ENCODE measurements around the gene ARHGAP26. TPM values are rescaled to one million over a fixed set of nuclear protein-coding genes. Genes with fewer than 3 reads are reported as not detected.
"Not testable (repeated sequence)": the region's sequence is repeated elsewhere in the genome, so short reads cannot be mapped to it uniquely, and the experiment has no call there.

ARHGAP26 gene
- polyA plus RNA-seq, 3 donors, result 9.5 to 14.5 (median 14.4) TPM

DNA sequence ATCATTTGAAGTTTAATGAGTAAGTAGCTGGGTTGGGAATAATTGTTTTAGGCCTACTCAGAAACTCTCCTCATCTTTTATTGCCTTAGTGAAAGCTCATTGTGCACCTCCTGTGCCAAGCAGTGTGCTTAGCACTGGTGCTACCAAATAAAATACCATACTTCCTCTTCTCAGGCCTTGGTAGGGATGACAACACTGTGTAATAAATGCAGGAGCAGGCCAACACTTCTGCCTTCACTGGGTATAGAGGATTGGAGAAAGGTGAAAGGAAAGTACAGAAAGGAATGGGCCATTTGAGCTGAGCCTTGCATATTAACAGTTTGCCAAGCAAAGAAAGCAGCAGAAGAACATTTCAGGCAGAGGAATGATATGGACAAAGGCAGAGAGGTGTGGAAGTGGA lies 347.6 kb downstream of the ARHGAP26 start:
- DNase-seq, result no peak

DNA sequence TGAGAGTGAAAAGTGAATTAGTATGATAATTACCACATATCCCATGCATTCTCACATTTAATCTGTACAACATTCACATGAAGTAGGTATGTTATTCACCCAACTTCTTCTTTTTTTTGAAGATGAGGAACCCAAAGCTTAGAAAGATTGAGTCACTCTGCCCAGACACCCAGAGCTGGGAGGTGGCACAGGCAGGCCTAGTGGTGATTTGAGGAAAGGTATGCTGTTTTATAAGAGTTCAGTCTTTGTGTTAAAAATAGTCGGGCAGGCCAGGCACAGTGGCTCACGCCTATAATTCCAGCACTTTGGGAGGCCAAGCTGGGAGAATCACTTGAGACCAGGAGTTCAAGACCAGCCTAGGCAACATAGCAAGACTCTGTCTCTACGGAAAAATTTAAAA lies 348.0 kb downstream of the ARHGAP26 start:
- DNase-seq, result no peak

DNA sequence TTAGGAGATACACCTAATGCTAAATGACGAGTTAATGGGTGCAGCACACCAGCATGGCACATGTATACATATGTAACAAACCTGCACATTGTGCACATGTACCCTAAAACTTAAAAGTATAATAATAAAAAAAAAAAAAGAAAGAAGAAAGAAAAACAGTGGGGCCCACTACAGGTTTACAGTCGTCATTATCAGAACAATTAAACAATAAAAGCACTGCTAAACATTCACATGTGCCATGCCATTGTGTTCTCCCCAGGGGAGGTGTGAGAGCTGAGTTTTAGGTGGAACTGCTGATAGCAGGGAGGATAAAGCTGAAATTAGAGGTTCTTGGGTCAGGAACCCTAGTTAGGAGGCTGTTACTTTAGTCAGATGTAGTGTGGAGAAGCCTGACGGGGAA lies 348.6 kb downstream of the ARHGAP26 start:
- DNase-seq, result not testable (repeated sequence)

DNA sequence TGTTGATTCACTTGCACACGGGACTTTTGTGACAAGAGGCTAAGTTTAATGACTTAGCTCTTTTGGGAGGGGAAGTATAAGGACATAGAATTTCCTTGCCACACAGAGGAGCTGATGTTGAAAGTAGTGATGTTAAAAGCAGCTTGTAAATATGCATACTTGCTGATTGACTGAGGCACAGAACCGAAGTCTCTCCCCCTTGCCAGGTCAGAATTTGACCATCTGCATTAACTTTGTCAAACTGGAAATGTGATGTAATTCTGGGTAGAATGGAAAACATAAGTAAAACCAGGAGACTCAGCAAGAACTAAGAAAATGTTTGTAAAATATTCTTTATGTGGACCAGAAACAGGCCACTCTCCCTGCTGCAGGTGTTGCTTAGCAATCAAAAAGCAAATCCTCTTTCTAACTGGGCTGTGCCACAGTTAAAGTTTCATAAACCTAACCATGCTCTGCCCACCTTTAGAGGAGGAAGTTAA lies 349.2 kb downstream of the ARHGAP26 start:
- no peak for DNase-seq

DNA sequence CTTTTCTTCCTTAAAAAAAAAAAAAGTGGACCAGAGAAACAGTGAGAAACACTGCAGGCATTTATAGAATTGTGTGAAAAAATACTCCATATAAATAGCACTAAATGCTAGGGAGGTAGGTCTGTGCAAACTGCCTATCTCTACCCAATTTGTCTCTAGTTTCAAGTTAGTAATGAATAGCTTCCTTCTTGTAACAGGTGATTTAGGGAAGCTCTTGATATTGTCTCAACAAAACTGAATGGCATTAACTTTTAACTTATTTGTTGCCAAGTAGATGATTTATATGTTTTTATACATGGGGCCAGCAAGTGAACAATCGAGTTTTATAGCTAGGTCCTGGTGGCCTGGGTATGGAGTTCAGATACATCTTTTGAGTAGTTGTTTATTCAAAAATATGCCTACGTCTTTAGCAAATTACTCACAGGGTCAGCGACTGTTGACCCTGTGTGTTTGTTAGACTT lies 349.7 kb downstream of the ARHGAP26 start:
- DNase-seq, result no peak

DNA sequence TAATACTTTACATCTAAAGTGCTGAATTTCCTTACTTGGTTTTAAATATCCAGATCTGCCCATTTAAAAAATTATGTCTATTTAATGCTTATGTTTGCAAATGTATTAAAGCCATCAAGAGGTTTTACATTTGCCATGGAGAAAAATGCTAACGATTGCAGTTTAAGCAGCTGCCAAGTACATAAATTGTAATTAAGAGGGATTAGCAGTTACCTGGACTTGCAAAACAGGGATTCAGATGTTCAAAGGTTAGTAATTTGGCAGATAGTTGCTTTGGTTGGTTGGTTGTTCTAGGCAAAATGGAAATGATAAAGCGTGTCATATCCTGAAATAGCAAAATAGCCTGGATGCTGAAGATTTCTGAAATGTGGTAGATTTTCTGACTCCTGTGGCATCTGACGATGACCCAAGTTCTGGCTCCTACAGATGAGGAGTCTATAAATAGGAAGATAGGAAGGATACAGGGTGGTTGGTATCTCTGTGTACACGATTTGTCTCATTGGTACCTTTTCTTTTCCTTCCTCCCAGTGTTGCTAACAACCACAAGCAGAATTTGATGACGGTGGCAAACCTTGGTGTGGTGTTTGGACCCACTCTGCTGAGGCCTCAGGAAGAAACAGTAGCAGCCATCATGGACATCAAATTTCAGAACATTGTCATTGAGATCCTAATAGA lies 350.4 kb downstream of the ARHGAP26 start:
- no peak for DNase-seq

DNA sequence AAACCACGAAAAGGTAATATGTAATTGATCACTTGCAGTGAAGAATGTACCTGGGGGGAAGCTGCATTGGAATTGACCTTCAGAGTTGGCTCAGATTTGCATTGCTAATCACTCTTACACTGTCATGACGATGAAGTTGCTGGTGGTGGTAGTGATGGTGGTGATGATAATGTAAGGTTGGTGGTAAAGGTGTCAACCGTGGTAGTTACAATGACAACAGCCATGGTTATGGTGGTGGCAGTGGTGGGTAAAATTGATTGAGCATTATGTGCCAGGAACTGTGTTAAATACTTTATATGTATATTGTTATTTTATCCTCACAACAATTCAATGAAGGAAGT lies 350.9 kb downstream of the ARHGAP26 start:
- DNase-seq, result no peak

DNA sequence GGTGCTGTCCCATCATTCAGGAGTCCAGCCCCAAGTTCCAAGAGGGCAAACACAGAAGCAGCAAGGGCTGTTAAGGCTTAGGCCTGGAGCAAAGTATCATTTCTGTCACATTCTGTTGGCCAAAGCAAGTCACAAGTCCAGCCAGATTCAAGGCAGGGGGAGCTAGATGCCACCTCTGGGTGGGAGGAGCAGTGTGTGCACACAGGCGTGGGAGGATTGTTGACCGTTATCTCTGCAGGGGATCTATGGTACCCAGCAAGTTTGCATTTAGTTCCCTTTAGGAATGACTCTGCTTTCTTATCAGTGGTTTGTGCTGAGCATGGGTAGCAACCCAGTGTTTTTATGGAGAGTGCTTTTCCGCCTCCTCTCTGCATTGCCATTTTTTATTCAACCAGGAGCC lies 354.4 kb downstream of the ARHGAP26 start:
- DNase-seq, result no peak

DNA sequence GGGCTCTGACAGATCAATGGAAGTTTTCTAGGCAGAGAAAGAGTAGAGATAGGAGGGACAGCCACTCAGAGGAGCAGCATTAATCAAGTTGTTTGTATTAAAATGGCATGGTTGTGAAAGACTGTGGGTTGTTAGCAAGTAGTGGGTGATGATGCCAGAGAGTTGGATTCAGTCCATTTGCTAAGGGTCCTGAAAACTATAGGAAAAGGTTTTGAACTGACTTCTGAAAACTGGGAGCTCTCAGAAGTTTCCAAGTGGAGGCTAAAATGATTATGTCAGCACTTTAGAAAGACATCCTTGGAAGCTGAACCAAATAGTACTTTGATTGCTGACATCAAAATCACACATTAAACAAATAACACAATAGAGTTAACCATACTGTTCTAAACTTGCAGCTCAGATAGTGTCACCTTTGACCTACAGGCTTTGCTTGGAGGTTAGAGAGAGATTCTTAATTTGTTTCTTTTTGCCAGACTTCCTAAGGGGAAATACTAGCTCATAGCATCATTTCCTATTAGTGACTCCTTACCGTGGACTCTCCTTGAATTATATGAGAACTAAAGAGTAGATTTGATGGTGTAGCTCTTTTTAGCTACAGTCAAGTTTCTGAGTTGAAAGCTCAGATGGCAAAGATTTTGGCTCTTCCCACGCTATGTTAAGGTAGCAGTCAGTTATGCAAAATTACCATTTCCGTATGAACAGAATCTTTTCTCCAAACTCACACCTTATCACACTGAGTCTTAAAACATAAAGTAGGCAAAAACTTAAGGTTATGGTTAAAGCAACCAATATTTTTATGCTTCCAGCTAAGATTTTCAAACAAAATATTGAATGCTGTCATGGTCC lies 356.2 kb downstream of the ARHGAP26 start:
- no peak for DNase-seq

DNA sequence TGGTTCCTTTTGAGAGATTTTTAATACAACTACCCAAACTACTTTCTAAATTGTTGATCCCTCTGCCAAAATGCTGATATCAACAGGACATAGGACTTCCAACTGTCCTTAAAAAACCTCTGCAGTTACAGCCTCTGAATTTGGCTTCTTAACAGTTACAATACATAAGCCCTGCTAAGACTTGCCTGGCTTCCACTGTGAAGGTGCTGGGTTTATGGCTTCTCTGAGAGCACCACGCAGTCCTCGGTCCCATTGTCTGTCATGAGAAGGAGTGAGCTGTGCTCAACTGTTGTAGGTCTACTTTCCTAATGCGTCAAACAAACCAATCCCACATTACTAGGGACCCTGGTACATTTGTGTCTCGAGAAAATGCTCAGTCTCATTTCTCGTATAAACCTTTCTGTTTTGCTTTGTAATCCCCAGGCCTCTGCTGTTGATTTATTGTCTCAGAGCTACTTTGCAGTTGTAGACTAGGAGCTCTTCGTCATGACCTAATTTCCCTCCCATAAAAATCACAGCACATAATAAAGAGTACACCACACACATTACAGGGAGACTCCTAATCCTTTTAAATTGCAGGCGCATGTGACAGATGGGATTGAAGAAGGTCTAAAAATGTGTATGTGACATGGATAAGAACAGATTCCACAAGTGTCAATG lies 358.4 kb downstream of the ARHGAP26 start:
- no peak for DNase-seq

DNA sequence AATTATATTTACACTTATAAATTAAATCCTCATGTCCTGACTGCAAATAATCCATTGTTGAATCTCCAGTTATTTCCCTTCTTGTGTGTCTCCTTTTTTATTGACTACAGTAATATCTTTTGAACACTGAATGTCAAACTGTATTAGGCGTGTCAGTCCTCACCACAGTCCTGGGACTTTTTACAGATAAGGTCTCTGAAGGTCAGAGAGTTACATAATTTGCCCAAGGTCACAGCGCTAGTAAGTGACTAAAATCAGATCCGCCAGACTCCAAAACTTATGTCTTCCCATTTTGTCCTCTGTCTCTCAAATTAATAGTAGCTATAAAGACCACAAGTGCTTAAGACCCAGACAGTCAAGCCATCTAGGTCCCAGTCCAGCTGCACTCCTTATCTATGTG lies 359.0 kb downstream of the ARHGAP26 start:
- DNase-seq, result no peak

DNA sequence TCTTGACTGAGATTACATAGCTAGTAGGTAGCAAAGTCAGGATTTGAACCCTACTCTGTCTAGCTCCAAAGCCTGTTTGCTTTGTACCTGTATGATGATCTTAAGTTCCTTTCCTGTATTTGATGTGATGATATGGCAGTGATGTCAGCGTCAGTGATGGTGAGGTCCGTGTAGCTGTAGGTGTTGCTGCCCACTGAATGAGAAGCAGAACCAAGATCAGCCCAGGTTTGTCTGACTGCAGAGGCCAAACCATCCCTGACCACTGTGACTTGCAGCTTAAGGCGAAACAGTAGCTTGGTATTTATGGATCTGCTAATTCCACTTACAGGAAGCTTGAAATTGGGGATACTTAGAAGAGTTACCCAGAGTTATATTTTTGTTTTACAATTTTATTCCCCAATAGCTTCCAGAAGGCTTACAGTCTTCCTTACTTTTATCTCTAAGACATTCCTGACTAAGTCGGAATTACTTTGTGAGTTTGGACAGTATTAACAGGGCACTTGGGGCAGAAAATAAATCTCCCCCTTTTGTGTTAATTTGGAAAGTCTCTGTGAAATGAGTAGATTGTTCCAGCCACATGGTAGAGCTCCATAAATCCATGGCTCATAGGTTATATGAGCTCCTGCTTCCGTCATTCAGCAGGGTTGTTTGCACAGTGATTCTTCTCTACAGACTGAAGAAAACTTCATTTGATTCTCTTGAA lies 359.9 kb downstream of the ARHGAP26 start:
- no peak for DNase-seq

DNA sequence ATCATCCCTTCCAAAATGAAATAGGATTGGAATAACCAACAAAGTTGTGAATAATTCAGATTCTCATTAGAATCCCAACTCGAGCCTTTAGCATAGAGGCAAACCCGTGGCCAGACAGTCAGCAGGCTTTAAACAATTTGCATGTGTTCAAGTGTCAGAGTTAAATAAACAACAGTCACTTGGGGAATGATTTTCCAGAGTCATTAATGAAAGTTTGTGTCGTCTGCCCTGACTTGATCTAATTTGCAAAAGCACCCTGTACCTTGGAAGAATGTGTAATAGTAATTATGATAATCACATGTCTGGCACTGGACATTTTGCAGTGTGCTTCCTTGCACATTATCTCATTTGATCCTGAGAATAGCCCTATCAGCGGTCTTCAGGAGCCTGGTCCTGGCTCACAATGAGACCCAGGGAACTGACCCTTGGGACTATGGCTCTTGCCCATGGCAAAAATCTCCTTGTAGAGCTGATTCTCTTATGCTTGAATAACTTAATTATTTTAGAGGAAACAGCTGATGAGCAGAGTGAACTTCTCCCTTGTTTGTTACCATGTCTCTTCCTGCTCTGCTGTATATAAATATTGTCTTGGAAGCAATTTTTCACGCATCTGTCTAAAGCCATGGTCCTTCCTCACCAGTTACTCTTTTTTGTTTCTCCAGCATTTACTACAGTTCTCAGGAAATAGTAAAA lies 360.6 kb downstream of the ARHGAP26 start:
- no peak for DNase-seq

DNA sequence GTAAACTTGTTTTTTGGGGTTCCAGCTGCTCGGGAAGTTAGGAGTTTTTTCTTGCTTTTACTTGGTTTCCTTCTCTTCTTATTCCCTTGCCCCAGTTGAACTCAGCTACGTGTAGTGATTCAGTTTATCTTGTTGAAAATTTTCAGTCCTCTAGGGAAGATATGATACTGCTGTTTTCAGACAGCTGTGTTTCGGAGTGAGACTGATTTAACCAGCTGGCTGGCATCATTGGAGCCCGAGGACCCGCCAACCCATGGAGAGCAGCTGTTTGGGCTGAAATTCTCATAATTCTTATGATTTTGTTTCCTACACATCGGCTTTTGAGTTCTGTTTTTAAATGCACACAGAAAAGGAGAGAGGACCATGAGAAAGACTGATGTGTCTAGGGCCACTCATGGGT lies 361.8 kb downstream of the ARHGAP26 start:
- no peak for DNase-seq

DNA sequence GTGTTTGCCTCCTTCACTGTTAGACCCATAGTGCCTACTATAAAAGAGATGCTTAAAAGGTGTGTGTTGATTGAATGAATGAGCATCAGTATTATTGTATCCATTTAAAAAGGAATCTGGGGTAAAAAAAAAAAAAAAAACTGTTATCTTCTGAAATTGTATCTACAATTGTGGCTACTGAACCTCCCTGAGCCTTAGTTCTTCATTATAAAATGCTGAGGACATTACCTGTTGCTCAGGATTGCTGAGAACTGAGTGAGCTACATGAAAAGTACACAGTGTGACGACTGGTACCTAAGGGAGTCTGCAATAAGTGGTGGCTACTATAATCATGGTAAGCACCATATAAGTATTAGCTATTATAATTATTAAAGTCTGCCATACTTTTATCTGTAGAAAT lies 362.6 kb downstream of the ARHGAP26 start:
- no peak for DNase-seq

DNA sequence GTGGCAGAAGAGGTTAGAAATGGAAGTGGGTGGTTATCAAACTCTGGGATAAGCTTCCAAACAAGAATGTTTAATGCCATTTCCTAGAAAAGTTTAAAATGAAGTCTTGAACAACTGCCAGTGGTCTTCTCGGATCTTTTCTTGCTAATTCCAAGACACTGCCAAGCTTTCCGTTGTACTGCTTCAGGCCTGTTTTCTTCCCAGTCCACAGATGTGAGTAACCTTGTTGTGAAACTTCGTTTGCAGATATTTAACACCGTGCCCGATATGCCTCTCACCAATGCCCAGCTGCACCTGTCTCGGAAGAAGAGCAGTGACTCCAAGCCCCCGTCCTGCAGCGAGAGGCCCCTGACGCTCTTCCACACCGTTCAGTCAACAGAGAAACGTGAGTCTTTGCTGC lies 363.5 kb downstream of the ARHGAP26 start:
- DNase-seq, result no peak

DNA sequence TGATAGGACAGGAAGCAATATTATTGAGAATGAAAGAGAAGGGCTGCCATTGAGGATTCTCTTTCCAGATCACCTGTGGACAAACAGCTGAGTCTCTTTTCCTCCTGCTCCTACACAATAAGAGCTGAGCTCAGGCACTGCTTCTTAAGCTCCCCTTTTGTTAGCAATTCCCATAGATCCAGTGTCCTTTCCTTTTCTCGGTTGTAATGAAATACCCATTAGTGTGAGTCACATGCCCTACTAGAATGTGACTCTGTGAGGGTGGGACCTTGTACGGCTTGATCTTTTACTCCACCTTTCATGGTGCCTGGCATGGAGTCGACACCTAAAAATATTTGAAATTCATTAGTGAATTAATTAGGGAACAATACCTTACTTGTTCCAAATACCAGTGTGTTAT lies 364.1 kb downstream of the ARHGAP26 start:
- no peak for DNase-seq

DNA sequence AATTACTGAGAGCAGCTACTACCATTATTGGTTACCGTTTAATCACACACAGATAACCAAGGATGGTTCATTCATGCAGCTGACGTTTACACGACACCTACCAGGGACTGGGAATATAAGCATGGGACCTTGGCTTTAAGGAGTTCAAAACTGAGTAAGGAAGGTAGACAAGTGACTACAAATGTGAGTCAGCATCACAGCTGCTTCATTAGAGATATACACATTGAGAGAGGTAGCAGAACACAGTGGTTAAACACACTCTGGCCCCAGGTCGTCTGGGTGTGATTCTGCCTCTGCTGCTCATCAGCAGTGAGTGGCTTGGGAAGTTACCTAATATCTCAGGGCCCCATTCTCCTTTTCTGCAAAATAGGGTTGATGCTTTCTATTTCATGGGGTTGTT lies 364.7 kb downstream of the ARHGAP26 start:
- no peak for DNase-seq

DNA sequence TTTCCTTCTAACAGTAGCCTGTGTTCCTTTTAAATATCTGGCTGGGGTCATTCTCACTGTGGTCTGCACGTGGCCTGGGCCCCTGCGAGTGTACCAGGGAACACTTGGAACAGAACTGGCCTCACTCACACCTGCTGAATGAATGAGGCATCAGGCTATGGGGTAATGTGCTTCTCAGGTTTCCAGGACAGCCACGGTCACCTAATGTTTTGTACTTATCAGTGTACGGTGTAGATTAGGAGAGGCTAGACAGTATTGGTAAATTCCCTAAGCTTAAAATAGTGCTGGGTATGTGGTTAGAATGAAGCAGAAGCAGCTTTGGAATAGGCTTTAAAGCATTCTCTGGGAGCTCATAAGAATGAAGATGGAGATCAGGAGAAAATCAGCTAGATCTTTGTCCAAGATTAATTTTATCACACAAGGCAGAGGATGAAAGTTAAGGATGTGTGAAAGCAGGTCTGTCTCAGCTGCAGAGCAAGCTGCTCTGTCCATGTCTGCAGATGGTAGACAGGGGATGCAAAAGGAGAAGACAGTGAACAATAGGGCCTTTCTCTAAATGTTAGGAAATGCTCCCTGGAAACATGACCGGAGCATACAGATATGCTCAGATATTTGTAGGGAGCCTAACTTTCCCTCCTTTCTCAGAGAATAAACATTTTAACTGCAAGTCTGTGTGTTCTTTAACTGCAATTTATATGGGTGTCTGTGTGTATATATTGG lies 365.8 kb downstream of the ARHGAP26 start:
- no peak for DNase-seq

DNA sequence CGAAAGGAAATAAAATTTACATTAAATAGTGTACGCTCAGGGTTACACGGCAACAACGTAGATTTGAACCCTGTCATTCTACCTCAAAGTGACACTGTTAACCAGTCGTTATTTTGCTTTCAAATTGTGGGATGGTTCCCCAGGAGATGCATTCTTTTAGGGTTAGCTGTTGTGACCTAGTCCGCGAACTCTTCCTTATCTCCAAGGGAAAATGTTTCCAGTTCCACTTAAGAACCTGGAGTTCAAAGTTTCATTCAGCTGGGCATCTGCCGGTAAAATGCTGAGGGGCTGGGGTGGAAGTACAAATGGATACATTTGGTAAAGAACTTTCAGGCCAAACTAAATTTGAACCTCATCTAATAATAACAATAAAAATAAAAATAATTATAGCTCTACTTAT lies 368.7 kb downstream of the ARHGAP26 start:
- DNase-seq, result no peak

DNA sequence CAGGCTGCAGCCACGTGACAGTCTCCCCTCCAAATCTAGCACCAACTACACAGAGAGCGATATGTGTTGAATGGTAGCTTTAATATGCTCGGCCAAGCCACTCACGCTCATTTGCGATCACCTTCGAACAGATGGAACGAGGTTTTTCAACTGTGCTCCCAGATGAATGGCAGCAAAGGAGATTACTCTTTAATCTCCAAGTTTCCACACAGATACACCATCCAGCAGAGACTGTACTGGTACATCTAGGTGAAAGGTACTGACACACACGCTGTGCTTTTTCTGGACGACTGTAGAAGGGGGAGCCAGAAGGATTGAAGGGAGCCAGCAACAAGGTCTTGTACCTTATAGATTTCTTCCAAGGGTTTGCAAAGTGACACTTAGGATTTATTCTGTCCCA lies 369.4 kb downstream of the ARHGAP26 start:
- no peak for DNase-seq

All from renal pelvis (tissue), 4 donors.